Raji (cell line): ENCODE results near the gene SLC7A7.

Experiments
- POLR2A ChIP-seq: IDR thresholded peaks from 2 replicates; pipeline ENCODE4 v1.6.1; 2011; ENCODE audit warnings: low read depth, low read length, control low read depth; ENCODE audit not compliant: insufficient read depth

The SLC7A7 gene

GRCh38 chr14:22781301-22781991 lies 33.8 kb downstream of the SLC7A7 start:
- no peak for TF ChIP-seq POLR2A

- TF ChIP-seq POLR2A, result no peak
Measured at GRCh38 chr14:22780941-22781300, 34.3 kb downstream of the SLC7A7 start.

- no peak for TF ChIP-seq POLR2A
Measured at GRCh38 chr14:22780105-22780679, 35.0 kb downstream of the SLC7A7 start.

- no peak for TF ChIP-seq POLR2A
Measured at GRCh38 chr14:22778084-22778483, 37.2 kb downstream of the SLC7A7 start.

GRCh38 chr14:22776215-22776614 lies 39.0 kb downstream of the SLC7A7 start:
- TF ChIP-seq POLR2A, result no peak

GRCh38 chr14:22774011-22774706 lies 41.1 kb downstream of the SLC7A7 start:
- 0 out of 2 replicates have a peak, but pooled peaks have one; percentile 10 for TF ChIP-seq POLR2A

- no peak for TF ChIP-seq POLR2A
Measured at GRCh38 chr14:22773162-22774010, 41.8 kb downstream of the SLC7A7 start.

GRCh38 chr14:22772725-22773124 lies 42.5 kb downstream of the SLC7A7 start:
- no peak for TF ChIP-seq POLR2A

- TF ChIP-seq POLR2A, result no peak
Measured at GRCh38 chr14:22770481-22771187, 44.6 kb downstream of the SLC7A7 start.

- TF ChIP-seq POLR2A, result no peak
Measured at GRCh38 chr14:22769369-22769768, 45.9 kb downstream of the SLC7A7 start.

- no peak for TF ChIP-seq POLR2A
Measured at GRCh38 chr14:22768947-22769346, 46.3 kb downstream of the SLC7A7 start.

GRCh38 chr14:22767323-22767589 lies 48.0 kb downstream of the SLC7A7 start:
- TF ChIP-seq POLR2A, result no peak

- TF ChIP-seq POLR2A, result peak; percentile 88
Measured at GRCh38 chr14:22766457-22767322, 48.5 kb downstream of the SLC7A7 start, which contains the start of gene OXA1L. Gene OXA1L, plus strand, starts transcription at chr14:22766688. Its CDS starts 14 bp downstream, at chr14:22766702.

GRCh38 chr14:22764382-22764781 lies 50.9 kb downstream of the SLC7A7 start:
- no peak for TF ChIP-seq POLR2A

GRCh38 chr14:22761734-22762133 lies 53.5 kb downstream of the SLC7A7 start:
- TF ChIP-seq POLR2A, result no peak

- TF ChIP-seq POLR2A, result no peak
Measured at GRCh38 chr14:22753586-22753985, 61.6 kb downstream of the SLC7A7 start.
